HL-60 (cell line): Measurements from ENCODE around the gene COX10.
A peak's percentile ranks its signal among the peaks of the same experiment; 100 is the strongest.

Experiments
- CTCF ChIP-seq: IDR thresholded peaks from one replicate; pipeline ENCODE4 v1.5.1; 2011; ENCODE audit warnings: low read length, control low read depth, inconsistent platforms; ENCODE audit not compliant: insufficient read depth
- GABPA ChIP-seq: IDR thresholded peaks from 2 replicates; pipeline ENCODE4 v1.6.1; 2012; ENCODE audit warnings: low read depth
- POLR2AphosphoS5 ChIP-seq: IDR thresholded peaks from 2 replicates; pipeline ENCODE4 v1.6.1; 2012; ENCODE audit warnings: low read depth
- SPI1 ChIP-seq: IDR thresholded peaks from 2 replicates; pipeline ENCODE4 v1.6.1; 2012; ENCODE audit warnings: low read depth, mild to moderate bottlenecking, borderline replicate concordance

GRCh38 chr17:14214271-14214670 lies 145.0 kb downstream of the COX10 start:
- TF ChIP-seq SPI1, result peak; percentile 87
- TF ChIP-seq CTCF, result no peak
- no peak for TF ChIP-seq POLR2AphosphoS5
- no peak for TF ChIP-seq GABPA
